SH-SY5Y (cell line): ENCODE results near the gene ADCY7.

Source experiments
- GATA2 ChIP-seq: IDR thresholded peaks from 2 replicates; pipeline ENCODE4 v1.6.1; 2011; ENCODE audit warnings: mild to moderate bottlenecking, low read depth, low read length
- GATA3 ChIP-seq: IDR thresholded peaks from 2 replicates; pipeline ENCODE4 v1.6.1; 2011; ENCODE audit warnings: low read depth, mild to moderate bottlenecking, low read length, moderate library complexity

- TF ChIP-seq GATA2: no peak
- TF ChIP-seq GATA3: no peak
Measured at GRCh38 chr16:50291719-50292565, 25.6 kb downstream of the ADCY7 start.
